ENCODE results near the gene NDUFA11.
"Not testable (repeated sequence)": the region's sequence is repeated elsewhere in the genome, so short reads cannot be mapped to it uniquely, and the experiment has no call there.

Gene NDUFA11

GRCh38 chr19:5857203-5858081 is 46.1 kb downstream of the NDUFA11 start:
- no peak for DNase-seq (ENCODE audit: low read depth, low spot score)

GRCh38 chr19:5855151-5855550 is 48.4 kb downstream of the NDUFA11 start:
- not testable (repeated sequence) for DNase-seq (ENCODE audit: low read depth, low spot score)

GRCh38 chr19:5854121-5854520 is 49.5 kb downstream of the NDUFA11 start:
- not testable (repeated sequence) for DNase-seq (ENCODE audit: low read depth, low spot score)

- no peak for DNase-seq (ENCODE audit: low read depth, low spot score)
Observed at GRCh38 chr19:5851302-5851701, 52.3 kb downstream of the NDUFA11 start, which contains the start of gene FUT3. FUT3 (minus strand) TSS chr19:5851449.

GRCh38 chr19:5850743-5851293 is 52.8 kb downstream of the NDUFA11 start:
- DNase-seq (ENCODE audit: low read depth, low spot score): peak; percentile 75

GRCh38 chr19:5850189-5850588 is 53.4 kb downstream of the NDUFA11 start:
- DNase-seq (ENCODE audit: low read depth, low spot score): no peak

GRCh38 chr19:5848621-5849020 is 55.0 kb downstream of the NDUFA11 start:
- not testable (repeated sequence) for DNase-seq (ENCODE audit: low read depth, low spot score)

- not testable (repeated sequence) for DNase-seq (ENCODE audit: low read depth, low spot score)
Observed at GRCh38 chr19:5847846-5848245, 55.7 kb downstream of the NDUFA11 start.
